HL-60 (cell line): ENCODE data around the gene VSTM2L.

Experiments used
- DNase-seq, 2 experiments: peaks; one replicate each; pipeline ENCODE4 v3.0.0-alpha.2; 2010 to 2020; ENCODE audit warnings: low read depth in 1 of 2, low spot score in 1 of 2
- H3K27ac ChIP-seq: fragments of 250-450 bp; sonication (Bioruptor Pico); replicated peaks from 2 replicates; pipeline ENCODE4 v1.5.1; 2020; ENCODE audit warnings: mild to moderate bottlenecking, moderate library complexity
- H3K27me3 ChIP-seq: fragments of 250-450 bp; sonication (Bioruptor Pico); 2 replicates; pipeline ENCODE4 v1.5.1; 2021; ENCODE audit warnings: mild to moderate bottlenecking, moderate library complexity; ENCODE audit not compliant: insufficient read depth, poor library complexity, severe bottlenecking
- H3K4me3 ChIP-seq: replicated peaks from 2 replicates; pipeline ENCODE4 v1.5.1; 2011; ENCODE audit warnings: mild to moderate bottlenecking, control low read depth, low read length; ENCODE audit not compliant: insufficient read depth
- CTCF ChIP-seq: IDR thresholded peaks from one replicate; pipeline ENCODE4 v1.5.1; 2011; ENCODE audit warnings: low read length, control low read depth, inconsistent platforms; ENCODE audit not compliant: insufficient read depth
- GABPA ChIP-seq: IDR thresholded peaks from 2 replicates; pipeline ENCODE4 v1.6.1; 2012; ENCODE audit warnings: low read depth
- POLR2AphosphoS5 ChIP-seq: IDR thresholded peaks from 2 replicates; pipeline ENCODE4 v1.6.1; 2012; ENCODE audit warnings: low read depth
- REST ChIP-seq: IDR thresholded peaks from 2 replicates; pipeline ENCODE4 v1.6.1; 2012; ENCODE audit warnings: low read depth; ENCODE audit not compliant: insufficient replicate concordance
- SPI1 ChIP-seq: IDR thresholded peaks from 2 replicates; pipeline ENCODE4 v1.6.1; 2012; ENCODE audit warnings: low read depth, mild to moderate bottlenecking, borderline replicate concordance

Gene VSTM2L

GRCh38 chr20:37944456-37944981, 41.6 kb downstream of the VSTM2L start:
- no peak overlapping the region for H3K27ac ChIP-seq
- no peak for TF ChIP-seq GABPA
- no peak for TF ChIP-seq SPI1
- TF ChIP-seq REST, result no peak
- no peak for TF ChIP-seq CTCF
- TF ChIP-seq POLR2AphosphoS5, result no peak
- no peaks in the 10 kb centered on the region for H3K27me3 ChIP-seq
- H3K4me3 ChIP-seq, result no peak overlapping the region
- DNase-seq, result no peak

GRCh38 chr20:37945091-37945547, 42.2 kb downstream of the VSTM2L start:
- DNase-seq, result no peak
- Histone ChIP-seq H3K4me3 (no peak overlapping the region), H3K27ac (no peak overlapping the region), H3K27me3 (no peaks in the 10 kb centered on the region)
- TF ChIP-seq GABPA, result no peak
- no peak for TF ChIP-seq POLR2AphosphoS5
- TF ChIP-seq SPI1, result no peak
- TF ChIP-seq CTCF, result no peak
- TF ChIP-seq REST, result no peak

- Histone ChIP-seq H3K27me3 (no peaks in the 10 kb centered on the region), H3K4me3 (no peak overlapping the region), H3K27ac (no peak overlapping the region)
- no peak for DNase-seq
- TF ChIP-seq CTCF (no peak), REST (no peak), POLR2AphosphoS5 (no peak), GABPA (no peak), SPI1 (no peak)
These were observed 44.0 kb downstream of the VSTM2L start for GRCh38 chr20:37946946-37947345.
